Nasal cavity respiratory epithelium epithelial cell of viscerocranial mucosa (primary cell): Measurements from ENCODE around the gene RWDD2A. TPM values are rescaled to one million over a fixed set of nuclear protein-coding genes. Genes with fewer than 3 reads are reported as not detected.

ENCODE experiments used
- total RNA-seq: library from RNA; depleted of rRNA; stranded (reverse); fragments of >200 nt; gene quantifications from 2 replicates; pipeline ENCODE4 v1.2.3, GENCODE V29; 2014

The RWDD2A gene
- 1.1 and 4.1 TPM in 2 replicates for total RNA-seq

DNA sequence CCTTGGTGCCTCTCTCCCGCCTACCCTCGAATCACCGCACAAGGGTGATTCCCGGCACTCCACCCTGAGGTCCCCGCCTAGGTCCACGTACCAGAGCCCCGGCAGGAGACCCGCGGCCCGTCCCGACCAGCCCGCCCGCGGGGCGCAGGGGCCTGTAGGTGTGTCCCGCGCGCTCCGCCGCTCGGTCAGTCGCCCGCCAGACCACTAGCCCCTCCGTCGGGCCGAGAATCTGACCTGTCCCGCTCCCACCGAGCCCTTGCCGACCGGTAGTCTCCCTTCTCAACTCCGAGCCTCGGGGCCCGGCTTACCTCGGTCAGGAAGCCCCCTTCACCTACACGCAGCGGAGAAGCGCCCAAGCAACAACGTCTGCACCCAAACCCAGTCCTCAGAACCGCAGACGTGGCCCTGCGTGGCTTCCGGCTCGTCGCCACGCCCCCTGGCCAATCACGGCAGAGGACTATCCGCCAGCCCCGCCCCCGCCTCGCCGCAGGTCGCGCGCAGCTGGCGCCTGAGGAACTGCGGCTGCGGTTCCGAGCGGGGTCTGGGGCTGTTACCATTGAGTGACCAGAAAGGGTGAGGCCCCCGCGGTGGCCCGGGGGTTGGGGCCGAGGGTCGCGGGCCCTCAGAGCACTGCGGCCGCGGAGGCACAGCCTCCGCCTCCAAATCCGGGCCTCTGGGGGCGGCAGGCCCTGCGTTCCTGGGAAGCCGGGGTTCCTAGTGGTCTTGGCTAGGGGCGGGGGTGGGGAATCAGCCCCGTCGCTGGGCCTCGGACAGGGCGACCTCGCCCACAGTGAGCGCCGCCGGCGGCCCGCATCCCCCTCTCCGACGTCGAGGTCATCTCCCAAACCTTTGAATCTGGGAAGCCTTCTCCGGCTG, at the start of gene RWDD2A, which contains the start of gene PGM3:
Gene RWDD2A, plus strand, starts transcription at position 487 of the 876 bp plus-strand sequence. CDS start 1,095 bp downstream, outside the sequence.
Gene PGM3, minus strand, starts transcription at position 395 of the 876 bp plus-strand sequence. CDS start 2,253 bp downstream, outside the sequence.

Other genes with a start within 250 kb of the RWDD2A start
- 7.2 and 9.8 TPM in 2 replicates for gene UBE3D, start 127.5 kb upstream of the RWDD2A start, total RNA-seq
- gene DOP1A, start 125.7 kb upstream of the RWDD2A start, total RNA-seq: 51.8 and 52.6 TPM in 2 replicates
- gene PGM3, start 92 bp upstream of the RWDD2A start, total RNA-seq: 45.6 and 154 TPM in 2 replicates
- gene ME1, start 237.7 kb downstream of the RWDD2A start, total RNA-seq: 31.1 and 97.7 TPM in 2 replicates